OCI-LY1 (cell line): ENCODE results near the gene ARHGAP10.

Source experiments
- CTCF ChIP-seq: fragments of 200-600 bp; sonication (generic), shearing (Covaris generic); IDR thresholded peaks from 2 replicates; pipeline ENCODE4 v1.5.1; 2017; ENCODE audit warnings: mild to moderate bottlenecking, antibody characterized with exemption, low read length, moderate library complexity, mixed read lengths
- EZH2 ChIP-seq: fragments of 200-600 bp; sonication (generic), shearing (Covaris generic); IDR thresholded peaks from 2 replicates; pipeline ENCODE4 v1.8.0; 2017; ENCODE audit warnings: borderline replicate concordance, mixed run types, mild to moderate bottlenecking, antibody characterized with exemption, low read length, moderate library complexity, mixed read lengths

- no peak for TF ChIP-seq CTCF
- TF ChIP-seq EZH2: no peak
These were observed 345.7 kb downstream of the ARHGAP10 start for GRCh38 chr4:148077581-148077980.
